ENCODE results near the gene MYBPC1. TPM values are rescaled to one million over a fixed set of nuclear protein-coding genes. Genes with fewer than 3 reads are reported as not detected.

MYBPC1 gene
- total and polyA plus RNA-seq, 2 donors (not counting 1 experiment from before 2014, with no cell fraction given) = not detected

- POLR2A ChIA-PET = interaction anchor here (0.7 kb wide), 1 partner anchor 25 kb away, joined by 5 read pairs; no protein-coding TSS in a partner anchor
- H3K4me3 ChIP-seq (ENCODE audit: control extremely low read depth in 1 of 5, extremely low read depth in 1 of 5, insufficient read depth in 1 of 5, low read depth in 2 of 5, low read length in 4 of 5) = no peak overlapping the region
- H3K9me3 ChIP-seq (ENCODE audit: control extremely low read depth in 1 of 3, control insufficient read depth in 2 of 3, insufficient read depth in 1 of 3, low read length in 2 of 3) = no peaks in the 10 kb centered on the region
- H4K20me1 ChIP-seq (ENCODE audit: control insufficient read depth, insufficient read depth, low read length, poor library complexity, severe bottlenecking) = no peaks in the 10 kb centered on the region
- H3K36me3 ChIP-seq (replicated peaks in 1 of 2; ENCODE audit: control extremely low read depth in 1 of 2, control insufficient read depth in 1 of 2, extremely low read depth in 1 of 2, insufficient read depth in 2 of 2, low read length in 1 of 2) = peaks cover 7 to 31% of the 10 kb centered on the region in 2 experiments
- H3K27ac ChIP-seq (ENCODE audit: low read length in 2 of 2) = no peak overlapping the region
- H3K79me2 ChIP-seq (ENCODE audit: control insufficient read depth, insufficient read depth, low read length) = no peaks in the 10 kb centered on the region
- H2AFZ ChIP-seq (ENCODE audit: insufficient read depth, low read depth, low read length, poor library complexity, severe bottlenecking) = no peak overlapping the region
- no peak overlapping the region for H3K9ac ChIP-seq (ENCODE audit: low read length)
- Mint-ChIP-seq H3K4me1 (peaks cover 7% of the 10 kb centered on the region), H3K9me3 (ENCODE audit: insufficient read depth) (no peaks in the 10 kb centered on the region), H3K27me3 (no peaks in the 10 kb centered on the region), H3K27ac (no peak overlapping the region), H3K4me3 (no peak overlapping the region)
- DNase-seq (no peak), ATAC-seq (ENCODE audit: low read depth) (no peak)
- no CpG with 5 or more reads among the region's 4 CpGs for WGBS (ENCODE audit: insufficient coverage)
- no peak overlapping the region for H3K4me2 ChIP-seq (replicated peaks; ENCODE audit: low read depth, low read length, poor library complexity, severe bottlenecking)
- H3K27me3 ChIP-seq (replicated peaks in 1 of 4; ENCODE audit: control extremely low read depth in 1 of 4, control insufficient read depth in 3 of 4, insufficient read depth in 4 of 4, low read length in 3 of 4) = no peaks in the 10 kb centered on the region
- no peaks in the 10 kb centered on the region for H3K4me1 ChIP-seq (ENCODE audit: control insufficient read depth in 2 of 2, insufficient read depth in 2 of 2, low read length in 2 of 2)
- intact Hi-C loops (cut with micrococcal nuclease) = no loop called here
- CTCF ChIA-PET = interaction anchor here (3.0 kb wide), 1 partner anchor 37 kb away, joined by 16 read pairs; no protein-coding TSS in a partner anchor
- TF ChIP-seq CTCF (IDR thresholded peaks at IDR 0.05) (no peak), EZH2 (IDR thresholded peaks at IDR 0.05; ENCODE audit: borderline replicate concordance, insufficient read depth, low read depth, low read length, poor library complexity, severe bottlenecking) (no peak)
Measured at GRCh38 chr12:101722392-101722791, 127.6 kb downstream of the MYBPC1 start.

GRCh38 chr12:101727098-101727497 lies 132.3 kb downstream of the MYBPC1 start:
- ChIA-PET POLR2A (no interaction called here), CTCF (interaction anchor here (0.6 kb wide), 1 partner anchor 32 kb away, joined by 3 read pairs; no protein-coding TSS in a partner anchor)
- Histone ChIP-seq H3K27me3 (replicated peaks in 1 of 4; ENCODE audit: control extremely low read depth in 1 of 4, control insufficient read depth in 3 of 4, insufficient read depth in 4 of 4, low read length in 3 of 4) (no peaks in the 10 kb centered on the region), H3K9me3 (ENCODE audit: control extremely low read depth in 1 of 3, control insufficient read depth in 2 of 3, insufficient read depth in 1 of 3, low read length in 2 of 3) (no peaks in the 10 kb centered on the region), H3K4me3 (ENCODE audit: control extremely low read depth in 1 of 5, extremely low read depth in 1 of 5, insufficient read depth in 1 of 5, low read depth in 2 of 5, low read length in 4 of 5) (no peak overlapping the region), H3K79me2 (ENCODE audit: control insufficient read depth, insufficient read depth, low read length) (no peaks in the 10 kb centered on the region), H3K4me1 (ENCODE audit: control insufficient read depth in 2 of 2, insufficient read depth in 2 of 2, low read length in 2 of 2) (peaks cover under 1 to 4% of the 10 kb centered on the region in 2 donors), H3K4me2 (replicated peaks; ENCODE audit: low read depth, low read length, poor library complexity, severe bottlenecking) (no peak overlapping the region), H4K20me1 (ENCODE audit: control insufficient read depth, insufficient read depth, low read length, poor library complexity, severe bottlenecking) (no peaks in the 10 kb centered on the region), H3K36me3 (replicated peaks in 1 of 2; ENCODE audit: control extremely low read depth in 1 of 2, control insufficient read depth in 1 of 2, extremely low read depth in 1 of 2, insufficient read depth in 2 of 2, low read length in 1 of 2) (peaks cover 10 to 22% of the 10 kb centered on the region in 2 experiments), H3K9ac (ENCODE audit: low read length) (no peak overlapping the region), H3K27ac (ENCODE audit: low read length in 2 of 2) (no peak overlapping the region), H2AFZ (ENCODE audit: insufficient read depth, low read depth, low read length, poor library complexity, severe bottlenecking) (no peak overlapping the region)
- DNase-seq (no peak), ATAC-seq (ENCODE audit: low read depth) (no peak)
- H3K4me1 Mint-ChIP-seq = peaks cover 5% of the 10 kb centered on the region
- intact Hi-C loops (cut with micrococcal nuclease) = loop anchor here (2.0 to 5.0 kb wide), 2 partner anchors 14 to 35 kb away; no protein-coding TSS in a partner anchor
- no peaks in the 10 kb centered on the region for H3K27me3 Mint-ChIP-seq
- no peak for TF ChIP-seq CTCF (IDR thresholded peaks at IDR 0.05)
- no peak for TF ChIP-seq EZH2 (IDR thresholded peaks at IDR 0.05; ENCODE audit: borderline replicate concordance, insufficient read depth, low read depth, low read length, poor library complexity, severe bottlenecking)
- H3K27ac Mint-ChIP-seq = no peak overlapping the region
- no peak overlapping the region for H3K4me3 Mint-ChIP-seq
- H3K9me3 Mint-ChIP-seq (ENCODE audit: insufficient read depth) = no peaks in the 10 kb centered on the region
